ENCODE results near the gene ATF5. TPM values are rescaled to one million over a fixed set of nuclear protein-coding genes. Genes with fewer than 3 reads are reported as not detected.

Gene ATF5
- total and polyA plus RNA-seq, 2 of the 8 experiments (the other 6 are each of a cell fraction or from before 2014, with no cell fraction given), result 6.2 to 13.1 TPM

GRCh38 chr19:49950590-49950948 lies 21.6 kb downstream of the ATF5 start:
- Histone ChIP-seq H4K20me1 (replicated peaks in 1 of 2; ENCODE audit: control insufficient read depth in 1 of 2, insufficient read depth in 2 of 2, low read length in 2 of 2) (peaks cover 0 to 1% of the 10 kb centered on the region in 2 experiments), H3K27ac (ENCODE audit: low read depth, low read length) (no peak overlapping the region), H3K27me3 (replicated peaks in 1 of 4; ENCODE audit: control insufficient read depth in 3 of 4, extremely low read depth in 1 of 4, insufficient read depth in 3 of 4, low read length in 3 of 4) (no peaks in the 10 kb centered on the region), H3K23me2 (ENCODE audit: low read depth, low read length) (no peaks in the 10 kb centered on the region), H3K36me3 (ENCODE audit: control insufficient read depth in 2 of 4, insufficient read depth in 4 of 4, low read length in 3 of 4) (no peaks in the 10 kb centered on the region), H3K4me2 (ENCODE audit: insufficient read depth in 1 of 2, low read depth in 2 of 2, low read length in 2 of 2) (no peak overlapping the region), H2AK5ac (ENCODE audit: low read depth, low read length) (no peak overlapping the region), H3K4me1 (replicated peaks in 1 of 4; ENCODE audit: control insufficient read depth in 3 of 4, insufficient read depth in 4 of 4, low read length in 3 of 4) (peaks cover 0 to 8% (median 4%) of the 10 kb centered on the region in 4 experiments; a peak in 5 of 7 replicates), H3K18ac (ENCODE audit: extremely low read depth, low read length) (no peak overlapping the region), H2AFZ (ENCODE audit: low read length) (no peak overlapping the region), H2BK20ac (ENCODE audit: low read length) (no peak overlapping the region), H3K9ac (replicated peaks in 1 of 4; ENCODE audit: extremely low read depth in 1 of 4, low read depth in 3 of 4, low read length in 3 of 4) (no peak overlapping the region), H2BK120ac (replicated peaks; ENCODE audit: low read depth, low read length) (no peak overlapping the region), H4K91ac (replicated peaks; ENCODE audit: insufficient read length, low read length) (no peak overlapping the region), H3K14ac (ENCODE audit: insufficient read length) (no peak overlapping the region), H2BK15ac (ENCODE audit: low read length) (no peak overlapping the region), H3K79me2 (ENCODE audit: control insufficient read depth in 1 of 2, insufficient read depth in 2 of 2, low read length in 2 of 2) (no peaks in the 10 kb centered on the region), H3K23ac (ENCODE audit: insufficient read length) (no peak overlapping the region), H3K4me3 (ENCODE audit: extremely low read depth in 1 of 4, insufficient read depth in 2 of 4, low read depth in 3 of 4, low read length in 4 of 4) (no peak overlapping the region), H2BK12ac (ENCODE audit: low read depth, low read length) (no peak overlapping the region), H3K79me1 (ENCODE audit: low read depth, low read length) (no peaks in the 10 kb centered on the region), H3K4ac (replicated peaks; ENCODE audit: insufficient read length, low read depth, low read length) (no peak overlapping the region), H3K56ac (replicated peaks; ENCODE audit: insufficient read length, low read depth, low read length) (no peak overlapping the region), H4K5ac (ENCODE audit: insufficient read length, low read depth, low read length) (no peak overlapping the region), H2BK5ac (ENCODE audit: low read depth, low read length) (no peak overlapping the region), H3K9me3 (ENCODE audit: insufficient read depth in 2 of 2, low read depth in 1 of 2, low read length in 1 of 2) (peaks cover 0 to 3% of the 10 kb centered on the region in 2 experiments; a peak in 1 of 4 replicates), H4K8ac (ENCODE audit: extremely low read depth, insufficient read depth, low read length) (no peak overlapping the region)
- DNase-seq (ENCODE audit: low read depth in 1 of 2, low spot score in 2 of 2) (no peak), FAIRE-seq (no peak)
- no peak for TF ChIP-seq BACH1 (IDR thresholded peaks at IDR 0.05; ENCODE audit: low read length)
- no peak for TF ChIP-seq SP2 (IDR thresholded peaks at IDR 0.05; ENCODE audit: low read length)
- TF ChIP-seq GTF2F1 (IDR thresholded peaks at IDR 0.05; ENCODE audit: borderline replicate concordance, low read depth, low read length), result no peak
- no peak for TF ChIP-seq PHF8 (conservative IDR thresholded peaks at IDR 0.05; ENCODE audit: low read depth, low read length)
- TF ChIP-seq SP4 (IDR thresholded peaks at IDR 0.05; ENCODE audit: low read length), result no peak
- ChIA-PET POLR2A (ENCODE audit: partially characterized antibody) (interaction anchor here (0.7 to 2.2 kb wide), 4 partner anchors 21 to 38 kb away, joined by 3 to 8 read pairs (median 4); partner anchors contain the start of genes ATF5 and NUP62), CTCF (ENCODE audit: partially characterized antibody) (interaction anchor here (0.6 to 7.3 kb wide), 9 partner anchors 11 to 1358 kb away, joined by 3 to 69 read pairs (median 3); no protein-coding TSS in a partner anchor)
- WGBS, 2 experiments (ENCODE audit: extremely low coverage in 1 of 2, insufficient coverage in 1 of 2, insufficient read length in 1 of 2, insufficient replicate concordance in 2 of 2, low coverage in 1 of 2, low lambda C conversion rate in 2 of 2, missing lambda C conversion rate in 1 of 2), result 86% methylated on average over 5 of the region's 5 CpGs; no CpG with 5 or more reads in 1 of the 2 experiments

Data from H1 (cell line).